ENCODE data around the gene ASB2. TPM values are rescaled to one million over a fixed set of nuclear protein-coding genes. Genes with fewer than 3 reads are reported as not detected.

The ASB2 gene
- total and polyA plus RNA-seq, 2 of the 8 experiments (the other 6 are each of a cell fraction or from before 2014, with no cell fraction given) = 1.0 to 2.1 TPM

DNA sequence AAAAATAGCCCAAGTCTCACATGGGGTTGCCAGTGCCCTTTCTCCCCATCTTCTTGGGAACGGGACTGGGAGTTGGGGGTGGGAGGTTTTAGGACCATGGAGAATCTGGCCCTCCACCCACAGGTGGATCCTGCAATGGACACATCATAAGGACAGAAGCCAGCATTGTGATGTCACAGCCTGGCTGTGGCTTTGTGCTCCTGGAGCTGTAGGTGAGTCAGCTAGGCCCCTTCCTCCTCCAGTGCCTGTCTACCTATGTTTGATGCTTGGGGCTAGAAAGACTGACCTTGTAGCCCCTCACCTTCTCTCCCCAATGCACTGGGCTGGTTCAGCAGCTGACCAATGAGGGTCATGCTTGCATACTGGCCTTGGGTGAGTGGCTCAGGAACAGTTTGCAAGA, 20.7 kb upstream of the ASB2 start, which contains the start of gene CCDC197:
Gene CCDC197 (plus strand): TSS at position 220 of the 400 bp plus-strand sequence. CDS start 831 bp downstream, outside the sequence.
- Histone ChIP-seq H3K36me3 (ENCODE audit: control insufficient read depth in 2 of 4, insufficient read depth in 4 of 4, low read length in 3 of 4) (no peaks in the 10 kb centered on the region), H2BK20ac (ENCODE audit: low read length) (no peak within 1 kb of the TSS), H2BK12ac (ENCODE audit: low read depth, low read length) (no peak within 1 kb of the TSS), H3K4ac (replicated peaks; ENCODE audit: insufficient read length, low read depth, low read length) (no peak within 1 kb of the TSS), H3K9ac (replicated peaks in 1 of 4; ENCODE audit: extremely low read depth in 1 of 4, low read depth in 3 of 4, low read length in 3 of 4) (no peak within 1 kb of the TSS; a peak in 1 of 7 replicates), H4K20me1 (replicated peaks in 1 of 2; ENCODE audit: control insufficient read depth in 1 of 2, insufficient read depth in 2 of 2, low read length in 2 of 2) (no peaks in the 10 kb centered on the region), H3K56ac (replicated peaks; ENCODE audit: insufficient read length, low read depth, low read length) (no peak within 1 kb of the TSS), H3K23me2 (ENCODE audit: low read depth, low read length) (no peaks in the 10 kb centered on the region), H2BK15ac (ENCODE audit: low read length) (no peak within 1 kb of the TSS), H3K18ac (ENCODE audit: extremely low read depth, low read length) (no peak within 1 kb of the TSS), H2BK5ac (ENCODE audit: low read depth, low read length) (no peak within 1 kb of the TSS), H3K4me1 (replicated peaks in 1 of 4; ENCODE audit: control insufficient read depth in 3 of 4, insufficient read depth in 4 of 4, low read length in 3 of 4) (peaks cover 0 to 6% (median 2%) of the 10 kb centered on the region in 4 experiments; a peak in 3 of 7 replicates), H3K4me3 (ENCODE audit: extremely low read depth in 1 of 4, insufficient read depth in 2 of 4, low read depth in 3 of 4, low read length in 4 of 4) (no peak within 1 kb of the TSS), H3K27ac (ENCODE audit: low read depth, low read length) (no peak within 1 kb of the TSS), H3K23ac (ENCODE audit: insufficient read length) (no peak within 1 kb of the TSS), H3K9me3 (ENCODE audit: insufficient read depth in 2 of 2, low read depth in 1 of 2, low read length in 1 of 2) (no peaks in the 10 kb centered on the region), H3K79me1 (ENCODE audit: low read depth, low read length) (no peaks in the 10 kb centered on the region; the same call in 1 of the 2 replicates), H2BK120ac (replicated peaks; ENCODE audit: low read depth, low read length) (no peak within 1 kb of the TSS), H2AFZ (ENCODE audit: low read length) (0 out of 2 replicates have a peak within 1 kb of the TSS, but pooled peaks have one; percentile 44), H4K91ac (replicated peaks; ENCODE audit: insufficient read length, low read length) (no peak within 1 kb of the TSS), H4K5ac (ENCODE audit: insufficient read length, low read depth, low read length) (no peak within 1 kb of the TSS), H3K14ac (ENCODE audit: insufficient read length) (no peak within 1 kb of the TSS), H4K8ac (ENCODE audit: extremely low read depth, insufficient read depth, low read length) (no peak within 1 kb of the TSS; the same call in 1 of the 2 replicates), H3K27me3 (replicated peaks in 1 of 4; ENCODE audit: control insufficient read depth in 3 of 4, extremely low read depth in 1 of 4, insufficient read depth in 3 of 4, low read length in 3 of 4) (0 out of 7 replicates have a peak, but pooled peaks cover 0 to 2% (median 0%) of the 10 kb centered on the region in 4 experiments), H3K4me2 (ENCODE audit: insufficient read depth in 1 of 2, low read depth in 2 of 2, low read length in 2 of 2) (no peak within 1 kb of the TSS), H2AK5ac (ENCODE audit: low read depth, low read length) (no peak within 1 kb of the TSS), H3K79me2 (ENCODE audit: control insufficient read depth in 1 of 2, insufficient read depth in 2 of 2, low read length in 2 of 2) (no peaks in the 10 kb centered on the region)
- WGBS, 2 experiments (ENCODE audit: extremely low coverage in 1 of 2, insufficient coverage in 1 of 2, insufficient read length in 1 of 2, insufficient replicate concordance in 2 of 2, low coverage in 1 of 2, low lambda C conversion rate in 2 of 2, missing lambda C conversion rate in 1 of 2) = 85% methylated on average over 1 of the region's 1 CpG; no CpG with 5 or more reads in 1 of the 2 experiments
- ChIA-PET CTCF (ENCODE audit: partially characterized antibody) (interaction anchor here (0.7 to 20.5 kb wide), 11 partner anchors 13 to 178 kb away, joined by 3 to 484 read pairs (median 4); no protein-coding TSS in a partner anchor), POLR2A (ENCODE audit: partially characterized antibody) (no interaction called here)
- FAIRE-seq = no peak
- DNase-seq (ENCODE audit: low read depth in 1 of 2, low spot score in 2 of 2) = no peak
- TF ChIP-seq RFX5 (IDR thresholded peaks at IDR 0.05; ENCODE audit: borderline replicate concordance, low read depth, low read length) = no peak
- TF ChIP-seq JUND (IDR thresholded peaks at IDR 0.05; ENCODE audit: low read length) = no peak
- TF ChIP-seq RBBP5 (IDR thresholded peaks at IDR 0.05; ENCODE audit: borderline replicate concordance, low read depth, low read length) = no peak
- no peak for TF ChIP-seq CBX8 (IDR thresholded peaks at IDR 0.05; ENCODE audit: borderline replicate concordance, low read depth, low read length)
- no peak for TF ChIP-seq SP1 (IDR thresholded peaks at IDR 0.05; ENCODE audit: low read depth, low read length)
- no peak for TF ChIP-seq HDAC6 (IDR thresholded peaks at IDR 0.05; ENCODE audit: low read depth, low read length)
- no peak for TF ChIP-seq BCL11A (IDR thresholded peaks at IDR 0.05; ENCODE audit: low read depth in 2 of 2, low read length in 2 of 2)
- TF ChIP-seq EGR1 (IDR thresholded peaks at IDR 0.05; ENCODE audit: borderline replicate concordance, low read depth, low read length) = no peak
- no peak for TF ChIP-seq SIRT6 (IDR thresholded peaks at IDR 0.05; ENCODE audit: low read length)
- no peak for TF ChIP-seq SIN3A (conservative IDR thresholded peaks at IDR 0.05 in 1 of 2, IDR thresholded peaks at IDR 0.05 in 1 of 2; ENCODE audit: low read depth in 1 of 2, low read length in 2 of 2)
- TF ChIP-seq, protein P1, sequence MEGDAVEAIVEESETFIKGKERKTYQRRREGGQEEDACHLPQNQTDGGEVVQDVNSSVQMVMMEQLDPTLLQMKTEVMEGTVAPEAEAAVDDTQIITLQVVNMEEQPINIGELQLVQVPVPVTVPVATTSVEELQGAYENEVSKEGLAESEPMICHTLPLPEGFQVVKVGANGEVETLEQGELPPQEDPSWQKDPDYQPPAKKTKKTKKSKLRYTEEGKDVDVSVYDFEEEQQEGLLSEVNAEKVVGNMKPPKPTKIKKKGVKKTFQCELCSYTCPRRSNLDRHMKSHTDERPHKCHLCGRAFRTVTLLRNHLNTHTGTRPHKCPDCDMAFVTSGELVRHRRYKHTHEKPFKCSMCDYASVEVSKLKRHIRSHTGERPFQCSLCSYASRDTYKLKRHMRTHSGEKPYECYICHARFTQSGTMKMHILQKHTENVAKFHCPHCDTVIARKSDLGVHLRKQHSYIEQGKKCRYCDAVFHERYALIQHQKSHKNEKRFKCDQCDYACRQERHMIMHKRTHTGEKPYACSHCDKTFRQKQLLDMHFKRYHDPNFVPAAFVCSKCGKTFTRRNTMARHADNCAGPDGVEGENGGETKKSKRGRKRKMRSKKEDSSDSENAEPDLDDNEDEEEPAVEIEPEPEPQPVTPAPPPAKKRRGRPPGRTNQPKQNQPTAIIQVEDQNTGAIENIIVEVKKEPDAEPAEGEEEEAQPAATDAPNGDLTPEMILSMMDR (IDR thresholded peaks at IDR 0.05; ENCODE audit: control extremely low read depth in 1 of 3, insufficient read depth in 1 of 3, low read depth in 1 of 3, low read length in 3 of 3) = no peak
